SU-DHL-6 (cell line): Measurements from ENCODE around the gene SCN8A.

ENCODE experiments used
- H2AFZ ChIP-seq: fragments of 200-600 bp; sonication (generic); 2 replicates; pipeline ENCODE4 v1.6.1; 2014; ENCODE audit warnings: low read depth, mild to moderate bottlenecking, moderate library complexity, mixed read lengths, antibody characterized with exemption, low read length; ENCODE audit not compliant: severe bottlenecking
- H3F3A ChIP-seq: fragments of 200-600 bp; shearing (Covaris generic); 2 replicates; pipeline ENCODE4 v1.6.0; 2016; ENCODE audit warnings: antibody characterized with exemption, mild to moderate bottlenecking; ENCODE audit not compliant: insufficient read depth
- H3K27ac ChIP-seq: fragments of 200-600 bp; sonication (generic); 2 replicates; pipeline ENCODE4 v1.5.1; 2016; ENCODE audit warnings: low read depth, mild to moderate bottlenecking, low read length, moderate library complexity, mixed read lengths
- H3K27me3 ChIP-seq: fragments of 200-600 bp; sonication (generic), shearing (Covaris generic); 2 replicates; pipeline ENCODE4 v1.6.0; 2014; ENCODE audit warnings: mild to moderate bottlenecking, low read length
- H3K36me3 ChIP-seq: fragments of 200-600 bp; sonication (generic); 2 replicates; pipeline ENCODE4 v1.6.1; 2014; ENCODE audit warnings: mild to moderate bottlenecking, low read length, mixed read lengths
- H3K4me2 ChIP-seq: fragments of 300-600, 200-600 bp; shearing (Covaris generic), sonication (generic); 2 replicates; pipeline ENCODE4 v1.6.0; 2014; ENCODE audit warnings: low read length, low read depth, mild to moderate bottlenecking; ENCODE audit not compliant: poor library complexity, severe bottlenecking
- H3K4me3 ChIP-seq: fragments of 200-600 bp; sonication (generic); 2 replicates; pipeline ENCODE4 v1.5.1; 2014; ENCODE audit warnings: antibody characterized with exemption, low read length, mild to moderate bottlenecking, mixed read lengths; ENCODE audit not compliant: insufficient read depth, poor library complexity, severe bottlenecking
- H3K79me2 ChIP-seq: fragments of 200-600 bp; sonication (generic); 2 replicates; pipeline ENCODE4 v1.6.1; 2014; ENCODE audit warnings: mild to moderate bottlenecking, low read length, moderate library complexity; ENCODE audit not compliant: insufficient read depth
- H3K9ac ChIP-seq: fragments of 200-600 bp; sonication (generic); 2 replicates; pipeline ENCODE4 v1.7.0; 2014; ENCODE audit warnings: mild to moderate bottlenecking, low read length
- H3K9me2 ChIP-seq: fragments of 200-600 bp; sonication (generic); replicated peaks from 2 replicates; pipeline ENCODE4 v1.6.1; 2014; ENCODE audit warnings: low read length; ENCODE audit not compliant: insufficient read depth
- H3K9me3 ChIP-seq: fragments of 200-600 bp; sonication (generic); 2 replicates; pipeline ENCODE4 v1.6.1; 2014; ENCODE audit warnings: low read length, mixed read lengths; ENCODE audit not compliant: insufficient read depth
- H4K20me1 ChIP-seq: fragments of 200-600 bp; sonication (generic); 2 replicates; pipeline ENCODE4 v1.6.1; 2014; ENCODE audit warnings: low read depth, mild to moderate bottlenecking, antibody characterized with exemption, low read length, moderate library complexity, mixed read lengths
- EZH2phosphoT487 ChIP-seq: fragments of 200-600 bp; sonication (generic), shearing (Covaris generic); conservative IDR thresholded peaks from 2 replicates; pipeline ENCODE4 v1.6.1; 2018; ENCODE audit warnings: mild to moderate bottlenecking, antibody characterized with exemption, low read length, moderate library complexity, mixed read lengths
- TF ChIP-seq, protein P1 (sequence below): fragments of 200-600 bp; sonication (generic); IDR thresholded peaks from one replicate; pipeline ENCODE4 v1.5.1; 2017; ENCODE audit warnings: antibody characterized with exemption, mild to moderate bottlenecking, low read length, moderate library complexity; ENCODE audit not compliant: insufficient read depth, poor library complexity, severe bottlenecking

The SCN8A gene

DNA sequence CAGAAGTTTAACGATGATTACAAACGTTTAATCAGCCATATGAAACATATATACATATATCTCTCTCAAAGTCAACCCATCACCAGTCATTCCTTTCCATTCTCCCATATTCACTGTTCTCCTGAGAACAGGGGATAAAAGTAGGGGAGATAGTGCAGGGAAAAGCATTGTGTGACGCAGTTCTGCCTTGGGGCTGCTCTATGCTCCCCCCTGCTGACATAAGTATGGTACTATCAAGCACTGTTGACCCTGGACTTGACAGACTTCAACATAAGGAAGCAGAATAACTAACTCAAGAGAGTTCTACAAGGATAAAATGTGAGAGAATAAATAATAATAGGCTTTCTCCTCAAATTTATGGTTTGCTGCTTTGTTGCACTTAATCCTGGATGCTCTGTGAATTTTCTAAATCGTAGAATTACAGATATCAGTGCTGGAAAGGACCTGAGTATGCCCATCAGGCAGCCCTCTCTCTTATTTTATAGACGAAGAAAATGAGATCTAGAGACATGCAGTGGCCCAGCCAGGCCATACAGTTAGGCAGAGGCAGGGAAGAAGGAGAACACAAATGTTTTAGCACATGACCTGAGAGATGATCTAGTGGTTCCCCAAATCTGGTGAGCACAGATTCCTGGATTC, 87.2 kb downstream of the SCN8A start:
- Histone ChIP-seq H2AFZ (no peak overlapping the region), H3K4me3 (no peak overlapping the region), H3K27ac (no peak overlapping the region), H3F3A (no peaks in the 10 kb centered on the region), H3K27me3 (no peaks in the 10 kb centered on the region), H4K20me1 (no peaks in the 10 kb centered on the region), H3K9ac (no peak overlapping the region), H3K9me3 (no peaks in the 10 kb centered on the region), H3K36me3 (no peaks in the 10 kb centered on the region), H3K4me2 (no peak overlapping the region), H3K79me2 (no peaks in the 10 kb centered on the region), H3K9me2 (no peaks in the 10 kb centered on the region)
- TF ChIP-seq, protein P1, sequence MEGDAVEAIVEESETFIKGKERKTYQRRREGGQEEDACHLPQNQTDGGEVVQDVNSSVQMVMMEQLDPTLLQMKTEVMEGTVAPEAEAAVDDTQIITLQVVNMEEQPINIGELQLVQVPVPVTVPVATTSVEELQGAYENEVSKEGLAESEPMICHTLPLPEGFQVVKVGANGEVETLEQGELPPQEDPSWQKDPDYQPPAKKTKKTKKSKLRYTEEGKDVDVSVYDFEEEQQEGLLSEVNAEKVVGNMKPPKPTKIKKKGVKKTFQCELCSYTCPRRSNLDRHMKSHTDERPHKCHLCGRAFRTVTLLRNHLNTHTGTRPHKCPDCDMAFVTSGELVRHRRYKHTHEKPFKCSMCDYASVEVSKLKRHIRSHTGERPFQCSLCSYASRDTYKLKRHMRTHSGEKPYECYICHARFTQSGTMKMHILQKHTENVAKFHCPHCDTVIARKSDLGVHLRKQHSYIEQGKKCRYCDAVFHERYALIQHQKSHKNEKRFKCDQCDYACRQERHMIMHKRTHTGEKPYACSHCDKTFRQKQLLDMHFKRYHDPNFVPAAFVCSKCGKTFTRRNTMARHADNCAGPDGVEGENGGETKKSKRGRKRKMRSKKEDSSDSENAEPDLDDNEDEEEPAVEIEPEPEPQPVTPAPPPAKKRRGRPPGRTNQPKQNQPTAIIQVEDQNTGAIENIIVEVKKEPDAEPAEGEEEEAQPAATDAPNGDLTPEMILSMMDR: peak; percentile 62
- no peak for TF ChIP-seq EZH2phosphoT487

DNA sequence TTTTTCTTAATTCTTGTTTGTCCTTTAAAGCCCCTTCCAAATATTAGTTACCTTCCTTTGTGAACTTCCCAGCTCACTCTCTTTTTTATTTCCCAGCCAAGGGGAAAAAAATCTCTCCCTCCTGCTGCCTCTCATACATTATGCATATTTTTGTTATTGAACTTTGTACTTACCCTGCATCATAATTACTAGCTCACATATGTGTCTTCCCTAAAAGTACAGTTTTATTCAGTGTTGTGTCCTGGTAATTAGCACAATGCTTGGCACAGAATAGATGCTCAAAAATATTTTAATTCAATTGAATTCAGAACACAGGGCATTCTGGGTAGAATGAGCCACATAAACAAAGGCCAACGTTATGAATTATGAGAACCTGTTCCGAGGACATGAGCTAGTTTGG, 91.9 kb downstream of the SCN8A start:
- H3K79me2 ChIP-seq: no peaks in the 10 kb centered on the region
- H3K27ac ChIP-seq: no peak overlapping the region
- TF ChIP-seq EZH2phosphoT487: no peak
- TF ChIP-seq, protein P1: no peak
- no peak overlapping the region for H3K9ac ChIP-seq
- no peak overlapping the region for H2AFZ ChIP-seq
- H3K4me2 ChIP-seq: no peak overlapping the region
- H3F3A ChIP-seq: no peaks in the 10 kb centered on the region
- H3K9me2 ChIP-seq: no peaks in the 10 kb centered on the region
- no peaks in the 10 kb centered on the region for H3K9me3 ChIP-seq
- no peak overlapping the region for H3K4me3 ChIP-seq
- H4K20me1 ChIP-seq: no peaks in the 10 kb centered on the region
- no peaks in the 10 kb centered on the region for H3K36me3 ChIP-seq
- H3K27me3 ChIP-seq: no peaks in the 10 kb centered on the region

DNA sequence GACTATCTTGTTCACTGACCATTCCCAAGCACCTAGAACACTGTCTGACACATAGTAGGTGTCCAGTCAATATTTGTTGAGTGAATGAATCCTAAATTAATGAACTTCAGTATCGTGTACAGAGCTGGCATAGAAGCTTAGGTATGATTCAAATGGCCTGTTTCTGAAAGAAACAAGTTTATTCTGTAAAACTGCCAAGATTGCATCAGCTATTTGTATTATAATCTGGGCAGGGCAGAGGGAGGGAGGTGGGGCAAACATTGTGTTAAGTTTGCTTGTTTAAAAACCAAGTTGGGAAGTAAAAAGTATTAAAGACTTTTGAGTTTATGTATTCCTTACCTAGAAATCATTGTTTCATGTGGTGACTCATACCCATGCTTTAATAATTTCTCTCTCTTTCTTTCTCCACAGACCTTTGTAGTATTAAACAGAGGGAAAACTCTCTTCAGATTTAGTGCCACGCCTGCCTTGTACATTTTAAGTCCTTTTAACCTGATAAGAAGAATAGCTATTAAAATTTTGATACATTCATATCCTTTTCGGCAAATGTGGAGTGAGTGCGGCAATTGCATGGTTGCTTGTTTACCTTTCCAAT, 92.8 kb downstream of the SCN8A start:
- Histone ChIP-seq H2AFZ (no peak overlapping the region), H3K9me3 (no peaks in the 10 kb centered on the region), H3K79me2 (no peaks in the 10 kb centered on the region), H3K4me2 (no peak overlapping the region), H4K20me1 (no peaks in the 10 kb centered on the region), H3F3A (no peaks in the 10 kb centered on the region), H3K9me2 (no peaks in the 10 kb centered on the region), H3K4me3 (no peak overlapping the region), H3K9ac (no peak overlapping the region), H3K27me3 (no peaks in the 10 kb centered on the region), H3K27ac (no peak overlapping the region), H3K36me3 (no peaks in the 10 kb centered on the region)
- TF ChIP-seq, protein P1: no peak
- no peak for TF ChIP-seq EZH2phosphoT487
